HL-60/S4 treated with phorbol 12-myristate 13-acetate at 8.2 ng/mL for 4 days and 3 days (cell line): Measurements from ENCODE around the gene SH3D19.
"Not testable (repeated sequence)": the region's sequence is repeated elsewhere in the genome, so short reads cannot be mapped to it uniquely, and the experiment has no call there.

Experiments
- in situ Hi-C: fragments of 300-500 bp; cut with MboI; formaldehyde crosslinking; loops from 2 replicates; pipeline ENCODE4 v1.15.0; 2022; ENCODE audit warnings: low sequenced_read_pairs

The SH3D19 gene

GRCh38 chr4:151323667-151324066 is 1.7 kb downstream of the SH3D19 start:
- in situ Hi-C loops, result no loop called here

GRCh38 chr4:151322570-151322969 is 2.8 kb downstream of the SH3D19 start:
- in situ Hi-C loops, result no loop called here

- in situ Hi-C loops, result not testable (repeated sequence)
Observed at GRCh38 chr4:151322161-151322560, 3.2 kb downstream of the SH3D19 start.

GRCh38 chr4:151321586-151321985 is 3.8 kb downstream of the SH3D19 start:
- in situ Hi-C loops, result no loop called here

- in situ Hi-C loops, result no loop called here
Observed at GRCh38 chr4:151319490-151319889, 5.9 kb downstream of the SH3D19 start.

- in situ Hi-C loops, result no loop called here
Observed at GRCh38 chr4:151318307-151319006, 6.9 kb downstream of the SH3D19 start.

- in situ Hi-C loops, result no loop called here
Observed at GRCh38 chr4:151316645-151317044, 8.8 kb downstream of the SH3D19 start.

GRCh38 chr4:151315212-151315886 is 10.1 kb downstream of the SH3D19 start:
- in situ Hi-C loops, result no loop called here

GRCh38 chr4:151314479-151314878 is 10.9 kb downstream of the SH3D19 start:
- in situ Hi-C loops, result no loop called here

- in situ Hi-C loops, result no loop called here
Observed at GRCh38 chr4:151314010-151314355, 11.4 kb downstream of the SH3D19 start.

- in situ Hi-C loops, result no loop called here
Observed at GRCh38 chr4:151313306-151314009, 11.9 kb downstream of the SH3D19 start.

GRCh38 chr4:151310124-151310728 is 15.2 kb downstream of the SH3D19 start:
- in situ Hi-C loops, result no loop called here

- in situ Hi-C loops, result no loop called here
Observed at GRCh38 chr4:151304755-151305154, 20.6 kb downstream of the SH3D19 start.

- in situ Hi-C loops, result no loop called here
Observed at GRCh38 chr4:151304226-151304625, 21.2 kb downstream of the SH3D19 start.

GRCh38 chr4:151302432-151302831 is 23.0 kb downstream of the SH3D19 start:
- in situ Hi-C loops, result no loop called here

- in situ Hi-C loops, result no loop called here
Observed at GRCh38 chr4:151297170-151297569, 28.2 kb downstream of the SH3D19 start.

- in situ Hi-C loops, result no loop called here
Observed at GRCh38 chr4:151296227-151296626, 29.2 kb downstream of the SH3D19 start.

- in situ Hi-C loops, result no loop called here
Observed at GRCh38 chr4:151294833-151295496, 30.4 kb downstream of the SH3D19 start.

GRCh38 chr4:151292038-151292437 is 33.4 kb downstream of the SH3D19 start:
- in situ Hi-C loops, result no loop called here

- in situ Hi-C loops, result no loop called here
Observed at GRCh38 chr4:151291485-151291884, 33.9 kb downstream of the SH3D19 start.

- in situ Hi-C loops, result no loop called here
Observed at GRCh38 chr4:151287409-151287808, 38.0 kb downstream of the SH3D19 start.
